K562 (cell line): Measurements from ENCODE around the gene MATCAP1. TPM values are rescaled to one million over a fixed set of nuclear protein-coding genes. Genes with fewer than 3 reads are reported as not detected.

Experiments used
- ATAC-seq: fragments of 200-7000 bp; cut with Tn5 transposase; 3 replicates; pipeline ENCODE4 v1.9.1; 2020; ENCODE audit warnings: moderate library complexity
- BruUV-seq: library from RNA; stranded (reverse); fragments of 400-500 nt; replicated peaks from 2 replicates; lab custom pipeline; 2021; lab: Mats Ljungman, UMichigan
- CTCF ChIA-PET: fragments of 300-600 bp; formaldehyde crosslinking; extraction: SDS; loops from one replicate; lab custom pipeline; 2021; ENCODE audit warnings: low intra/inter-chr PET ratio; lab: Yijun Ruan, JAX
- POLR2A ChIA-PET: fragments of 300-600, 350-650 bp; sonication (Branson Sonifier 250); formaldehyde crosslinking; extraction: SDS; loops from one replicate; lab custom pipeline; 2021; ENCODE audit warnings: antibody characterized with exemption, inconsistent platforms; lab: Yijun Ruan, JAX
- DNase-seq, 4 experiments: peaks; one replicate each; pipeline versions ENCODE4 v3.0.0 to v3.0.0-alpha.2; 2011 to 2018; ENCODE audit warnings: low spot score in 3 of 4, mixed read lengths in 3 of 4; ENCODE audit errors: extremely low read depth in 1 of 4
- FAIRE-seq: peaks from 2 replicates; lab custom pipeline; 2011; peaks lifted over from hg19 to GRCh38; lab: Jason Lieb, UNC
- H2AFZ ChIP-seq: 2 replicates; pipeline ENCODE4 v1.6.0; 2011; ENCODE audit warnings: low read depth, low read length, control low read depth, inconsistent platforms
- H3K27ac ChIP-seq: fragments of 200-600 bp; 3 replicates; pipeline ENCODE4 v1.8.0; 2011; ENCODE audit warnings: low read depth, mild to moderate bottlenecking, control low read depth, inconsistent platforms, low read length, moderate library complexity, mixed read lengths; ENCODE audit errors: extremely low read depth
- H3K27me3 ChIP-seq, 2 experiments: fragments of 300-600 bp in 1 of 2; 2 replicates in 1 of 2; 3 replicates in 1 of 2; pipeline versions ENCODE4 v1.6.0 to v1.8.0; 2011; ENCODE audit warnings: inconsistent platforms in 2 of 2, low read length in 2 of 2, mild to moderate bottlenecking in 1 of 2, mixed read lengths in 1 of 2, moderate library complexity in 1 of 2; ENCODE audit not compliant: control insufficient read depth in 2 of 2, insufficient read depth in 2 of 2
- H3K36me3 ChIP-seq: fragments of 300-600 bp; 3 replicates; pipeline ENCODE4 v1.8.0; 2011; ENCODE audit warnings: mild to moderate bottlenecking, low read length, inconsistent platforms; ENCODE audit not compliant: control insufficient read depth, insufficient read depth
- H3K4me1 ChIP-seq, 2 experiments: fragments of 200-600 bp in 1 of 2; replicated peaks in 1 of 2; 2 replicates in 1 of 2; 3 replicates in 1 of 2; pipeline versions ENCODE4 v1.5.1 to v1.8.0; 2011; ENCODE audit warnings: inconsistent platforms in 2 of 2, low read length in 2 of 2, mild to moderate bottlenecking in 1 of 2, mixed read lengths in 1 of 2, moderate library complexity in 1 of 2; ENCODE audit not compliant: control insufficient read depth in 2 of 2, insufficient read depth in 2 of 2
- H3K4me2 ChIP-seq: 2 replicates; pipeline ENCODE4 v1.6.1; 2011; ENCODE audit warnings: low read length, control low read depth, inconsistent platforms, mixed read lengths; ENCODE audit not compliant: insufficient read depth
- H3K4me3 ChIP-seq: fragments of 200-600 bp; sonication (generic), shearing (Covaris generic); 2 replicates; pipeline ENCODE4 v1.5.1; 2016; ENCODE audit warnings: control low read depth, inconsistent platforms
- H3K79me2 ChIP-seq: fragments of 200-600 bp; 3 replicates; pipeline ENCODE4 v1.8.0; 2011; ENCODE audit warnings: low read length, inconsistent platforms; ENCODE audit not compliant: control insufficient read depth, insufficient read depth
- H3K9ac ChIP-seq, 2 experiments: 2 replicates each; pipeline versions ENCODE4 v1.6.0 to v1.6.1; 2011; ENCODE audit warnings: low read depth in 2 of 2, low read length in 2 of 2, control low read depth in 1 of 2, inconsistent platforms in 1 of 2, mild to moderate bottlenecking in 1 of 2, mixed read lengths in 1 of 2; ENCODE audit not compliant: insufficient read depth in 1 of 2
- H3K9me1 ChIP-seq: one replicate; pipeline ENCODE4 v1.6.0; 2011; ENCODE audit warnings: inconsistent platforms, mild to moderate bottlenecking, low read length, moderate library complexity; ENCODE audit not compliant: control insufficient read depth, insufficient read depth
- H3K9me3 ChIP-seq: replicated peaks from 2 replicates; pipeline ENCODE4 v1.5.1; 2011; ENCODE audit warnings: low read depth, low read length, inconsistent platforms; ENCODE audit not compliant: control insufficient read depth, insufficient read depth
- H4K20me1 ChIP-seq: replicated peaks from 2 replicates; pipeline ENCODE4 v1.6.1; 2011; ENCODE audit warnings: low read length, inconsistent platforms, mixed read lengths; ENCODE audit not compliant: control insufficient read depth, insufficient read depth
- ARID1B ChIP-seq: fragments of 450-650 bp; IDR thresholded peaks from 2 replicates; pipeline ENCODE4 v1.6.1; 2016; ENCODE audit warnings: antibody characterized with exemption, mild to moderate bottlenecking, inconsistent platforms
- CBFA2T3 ChIP-seq: fragments of 450-650 bp; IDR thresholded peaks from 2 replicates; pipeline ENCODE4 v1.6.1; 2017
- ETV1 ChIP-seq: fragments of 450-650 bp; conservative IDR thresholded peaks from 2 replicates; pipeline ENCODE4 v1.6.1; 2016; ENCODE audit warnings: missing genetic modification characterization, control low read depth, low read depth, missing compliant biosample characterization
- GABPA ChIP-seq: fragments of 200-800 bp; sonication (Bioruptor generic); conservative IDR thresholded peaks from 2 replicates; pipeline ENCODE4 v1.6.1; 2016; ENCODE audit warnings: low read depth, missing genetic modification characterization, missing compliant biosample characterization
- GABPB2 ChIP-seq: fragments of 250-450 bp; sonication (Bioruptor Pico); conservative IDR thresholded peaks from 2 replicates; pipeline ENCODE4 v1.5.1; 2021; ENCODE audit warnings: mild to moderate bottlenecking
- LEF1 ChIP-seq: fragments of 450-650 bp; IDR thresholded peaks from 2 replicates; pipeline ENCODE4 v1.6.1; 2016; ENCODE audit warnings: mild to moderate bottlenecking
- POLR2G ChIP-seq: fragments of 200-400 bp; formaldehyde crosslinking; IDR thresholded peaks from 2 replicates; pipeline ENCODE4 v1.6.1; 2017; ENCODE audit warnings: low read depth, mild to moderate bottlenecking, antibody characterized with exemption, low read length, moderate library complexity
- RB1 ChIP-seq: fragments of 450-650 bp; IDR thresholded peaks from 2 replicates; pipeline ENCODE4 v1.6.1; 2017; ENCODE audit warnings: low read depth, mild to moderate bottlenecking
- SMARCA4 ChIP-seq: fragments of 450-650 bp; IDR thresholded peaks from 2 replicates; pipeline ENCODE4 v1.6.1; 2016
- SMARCE1 ChIP-seq: fragments of 450-650 bp; IDR thresholded peaks from 2 replicates; pipeline ENCODE4 v1.7.1; 2016; ENCODE audit warnings: mild to moderate bottlenecking
- SOX6 ChIP-seq: fragments of 450-650 bp; IDR thresholded peaks from 2 replicates; pipeline ENCODE4 v1.6.1; 2014; ENCODE audit warnings: mild to moderate bottlenecking
- ZEB2 ChIP-seq: fragments of 450-650 bp; IDR thresholded peaks from 2 replicates; pipeline ENCODE4 v1.6.1; 2016
- WGBS: fragments of 100-300 bp; shearing (Covaris generic); methylation state at CpG from one replicate; pipeline ENCODE4 v1.1.6; 2016; ENCODE audit warnings: low coverage, mixed read lengths; ENCODE audit not compliant: insufficient coverage; ENCODE audit errors: missing lambda C conversion rate; 5-methylcytosine and 5-hydroxymethylcytosine counted together
- in situ Hi-C: fragments of 300-500 bp; cut with MboI; formaldehyde crosslinking; loops from 4 replicates; pipeline ENCODE4 v1.15.0; 2018; ENCODE audit warnings: inconsistent platforms, mixed read lengths
- intact Hi-C: fragments of 100-400 bp; cut with micrococcal nuclease; formaldehyde crosslinking; loops from 2 replicates; pipeline ENCODE4 v1.14.2; 2022
- polyA plus RNA-seq, 8 experiments: library from polyadenylated mRNA; depleted of rRNA in 4 of 8; stranded (reverse) in 5 of 8; unstranded in 3 of 8; fragments of >200 nt; fragmentation: Nextera tagmentation in 2 of 8; fragmentation: Illumina TruSeq in 1 of 8; extraction: Ambion mirVana in 2 of 8; extraction: Trizol in 1 of 8; gene quantifications; 2 replicates each; pipeline versions ENCODE4 v1.2.1 to v1.2.3, GENCODE V29; 2011 to 2014; ENCODE audit warnings: inconsistent platforms in 1 of 8, missing spikeins in 1 of 8
- total RNA-seq, 7 experiments: library from RNA; depleted of rRNA in 6 of 7; stranded (reverse); fragments of >200 nt in 6 of 7; fragmentation: Illumina TruSeq in 2 of 7; extraction: Trizol in 2 of 7; gene quantifications; 2 replicates each; pipeline versions ENCODE4 v1.2.1 to v1.2.3, GENCODE V29; 2011 to 2021; ENCODE audit warnings: low replicate concordance in 1 of 7

The MATCAP1 gene
- total and polyA plus RNA-seq, 9 of the 15 experiments (the other 6 are each of a cell fraction or from before 2014, with no cell fraction given) = 3.4 to 20.5 (median 10.3) TPM

- Histone ChIP-seq H3K36me3 (peaks cover 4% of the 10 kb centered on the region; the same call in 1 of the 3 replicates), H3K9me3 (no peaks in the 10 kb centered on the region), H2AFZ (no peak overlapping the region), H3K4me2 (0 out of 2 replicates have a peak overlapping the region, but pooled peaks have one; percentile 87), H3K27ac (no peak overlapping the region), H3K4me1 (peaks cover 20 to 62% of the 10 kb centered on the region in 2 experiments), H3K4me3 (0 out of 2 replicates have a peak overlapping the region, but pooled peaks have one; percentile 73), H3K9ac (no peak overlapping the region), H3K27me3 (no peaks in the 10 kb centered on the region), H4K20me1 (peaks cover 16% of the 10 kb centered on the region), H3K9me1 (no peaks in the 10 kb centered on the region), H3K79me2 (peaks cover 28% of the 10 kb centered on the region)
- TF ChIP-seq RB1 (no peak), ETV1 (tag) (peak; percentile 28; the same call in 1 of the 2 replicates), SMARCE1 (peak; percentile 46; the same call in 1 of the 2 replicates), SOX6 (peak; percentile 34; the same call in 1 of the 2 replicates), SMARCA4 (0 out of 2 replicates have a peak, but pooled peaks have one; percentile 26), GABPA (tag) (0 out of 2 replicates have a peak, but pooled peaks have one; percentile 24), LEF1 (peak; percentile 36; the same call in 1 of the 2 replicates), GABPB2 (no peak), POLR2G (no peak), ARID1B (peak; percentile 41; the same call in 1 of the 2 replicates), CBFA2T3 (0 out of 2 replicates have a peak, but pooled peaks have one; percentile 17), ZEB2 (peak; percentile 62)
- BruUV-seq = TSS peak; percentile 49
- DNase-seq (no peak), FAIRE-seq (no peak), ATAC-seq (no peak)
- 42% methylated on average over 7 of the region's 7 CpGs for WGBS
- ChIA-PET CTCF (no interaction called here), POLR2A (interaction anchor here (0.6 to 1.6 kb wide), 2 partner anchors 22 to 32 kb away, joined by 4 read pairs; partner anchors contain the start of gene EXOC3L1)
- in situ Hi-C loops = loop anchor here (5.0 to 25.0 kb wide), 2 partner anchors 141 to 196 kb away; partner anchors contain the start of gene CES3
- intact Hi-C loops = loop anchor here (2.0 to 5.0 kb wide), 2 partner anchors 181 to 203 kb away; no protein-coding TSS in a partner anchor
These were observed 25.7 kb downstream of the MATCAP1 start for GRCh38 chr16:67157892-67158635.
